HEK293 (cell line): Measurements from ENCODE around the gene PFDN6.

Experiments used
- CTCF ChIA-PET: fragments of 350-600 bp; formaldehyde crosslinking; extraction: SDS; loops from one replicate; lab custom pipeline; 2021; ENCODE audit warnings: antibody characterized with exemption; lab: Yijun Ruan, JAX
- POLR2A ChIA-PET: fragments of 300-600 bp; formaldehyde crosslinking; extraction: SDS; loops from one replicate; lab custom pipeline; 2020; ENCODE audit warnings: antibody characterized with exemption, inconsistent platforms; lab: Yijun Ruan, JAX
- H3K27ac ChIP-seq: fragments of 200-500 bp; sonication (Bioruptor generic); 2 replicates; pipeline ENCODE4 v1.5.1; 2014; ENCODE audit warnings: low read depth, low read length, control low read depth, inconsistent platforms; ENCODE audit errors: extremely low read depth
- H3K36me3 ChIP-seq, 2 experiments: fragments of 200-500 bp in 1 of 2; sonication (Bioruptor generic) in 1 of 2; 1 replicate in 1 of 2; 2 replicates in 1 of 2; pipeline ENCODE4 v1.5.1; 2014 to 2017; ENCODE audit warnings: inconsistent platforms in 2 of 2, low read length in 2 of 2; ENCODE audit not compliant: control insufficient read depth in 2 of 2, insufficient read depth in 1 of 2
- H3K4me1 ChIP-seq: fragments of 200-500 bp; sonication (Bioruptor generic); 2 replicates; pipeline ENCODE4 v1.5.1; 2014; ENCODE audit warnings: mild to moderate bottlenecking, low read length, inconsistent platforms; ENCODE audit not compliant: control insufficient read depth, insufficient read depth
- H3K4me3 ChIP-seq: 2 replicates; pipeline ENCODE4 v1.5.1; 2011; ENCODE audit warnings: low read depth, mild to moderate bottlenecking, control low read depth, low read length, moderate library complexity
- H3K9me3 ChIP-seq: fragments of 200-500 bp; sonication (Bioruptor generic); 2 replicates; pipeline ENCODE4 v1.5.1; 2014; ENCODE audit warnings: low read depth, low read length, inconsistent platforms; ENCODE audit not compliant: control insufficient read depth, insufficient read depth
- EGR2 ChIP-seq: fragments of 450-650 bp; formaldehyde crosslinking; IDR thresholded peaks from 2 replicates; pipeline ENCODE4 v1.5.1; 2016; ENCODE audit warnings: low read depth, missing biosample characterization, missing genetic modification characterization
- GFI1B ChIP-seq: fragments of 450-650 bp; formaldehyde crosslinking; IDR thresholded peaks from 2 replicates; pipeline ENCODE4 v1.5.1; 2016; ENCODE audit warnings: missing biosample characterization, missing genetic modification characterization
- IKZF3 ChIP-seq: fragments of 450-650 bp; IDR thresholded peaks from 2 replicates; pipeline ENCODE4 v1.5.0; 2018; ENCODE audit warnings: missing biosample characterization, mild to moderate bottlenecking, missing genetic modification characterization, moderate library complexity
- KLF7 ChIP-seq: fragments of 450-650 bp; formaldehyde crosslinking; IDR thresholded peaks from 2 replicates; pipeline ENCODE4 v1.5.1; 2016; ENCODE audit warnings: missing biosample characterization, missing genetic modification characterization, borderline replicate concordance
- TCF7L2 ChIP-seq: IDR thresholded peaks from 2 replicates; pipeline ENCODE4 v1.6.1; 2011; ENCODE audit warnings: low read depth, mild to moderate bottlenecking, inconsistent platforms, low read length, moderate library complexity, borderline replicate concordance
- YY1 ChIP-seq: fragments of 450-650 bp; formaldehyde crosslinking; IDR thresholded peaks from 2 replicates; pipeline ENCODE4 v1.5.1; 2018; ENCODE audit warnings: missing biosample characterization, missing genetic modification characterization
- ZBTB1 ChIP-seq: fragments of 450-650 bp; formaldehyde crosslinking; IDR thresholded peaks from 2 replicates; pipeline ENCODE4 v1.5.1; 2016; ENCODE audit warnings: missing biosample characterization, missing genetic modification characterization
- ZBTB7A ChIP-seq: fragments of 450-650 bp; formaldehyde crosslinking; IDR thresholded peaks from 2 replicates; pipeline ENCODE4 v1.5.1; 2016; ENCODE audit warnings: low read depth, missing biosample characterization, missing genetic modification characterization
- ZNF10 ChIP-seq: fragments of 450-650 bp; formaldehyde crosslinking; IDR thresholded peaks from 2 replicates; pipeline ENCODE4 v1.5.1; 2017; ENCODE audit warnings: missing biosample characterization, missing genetic modification characterization
- ZNF266 ChIP-seq: fragments of 450-650 bp; formaldehyde crosslinking; IDR thresholded peaks from 2 replicates; pipeline ENCODE4 v1.5.1; 2016; ENCODE audit warnings: missing biosample characterization, missing genetic modification characterization, low read depth
- ZNF274 ChIP-seq, 2 experiments: fragments of 200-500 bp in 1 of 2; fragments of 450-650 bp in 1 of 2; sonication (Bioruptor generic) in 1 of 2; formaldehyde crosslinking in 1 of 2; IDR thresholded peaks; 2 replicates each; pipeline versions ENCODE4 v1.5.1 to v1.6.1; 2014 to 2016; ENCODE audit warnings: borderline replicate concordance in 1 of 2, inconsistent platforms in 1 of 2, low read length in 1 of 2, missing biosample characterization in 1 of 2, missing genetic modification characterization in 1 of 2
- ZNF404 ChIP-seq: fragments of 450-650 bp; formaldehyde crosslinking; IDR thresholded peaks from 2 replicates; pipeline ENCODE4 v1.5.1; 2017; ENCODE audit warnings: missing biosample characterization, missing genetic modification characterization
- ZNF677 ChIP-seq: fragments of 450-650 bp; IDR thresholded peaks from 2 replicates; pipeline ENCODE4 v1.5.0; 2018; ENCODE audit warnings: missing biosample characterization, mild to moderate bottlenecking, missing genetic modification characterization, moderate library complexity
- TF ChIP-seq, protein P1 (sequence below): fragments of 450-650 bp; formaldehyde crosslinking; IDR thresholded peaks from 2 replicates; pipeline ENCODE4 v1.5.1; 2016; ENCODE audit warnings: missing biosample characterization, missing genetic modification characterization
- TF ChIP-seq, protein P2 (sequence below): fragments of 450-650 bp; formaldehyde crosslinking; IDR thresholded peaks from 2 replicates; pipeline ENCODE4 v1.5.1; 2016; ENCODE audit warnings: missing biosample characterization, missing genetic modification characterization
- TF ChIP-seq, protein P3 (sequence below): fragments of 450-650 bp; formaldehyde crosslinking; IDR thresholded peaks from 2 replicates; pipeline ENCODE4 v1.5.1; 2016; ENCODE audit warnings: missing biosample characterization, missing genetic modification characterization
- TF ChIP-seq, protein P4 (sequence below): fragments of 450-650 bp; formaldehyde crosslinking; IDR thresholded peaks from 2 replicates; pipeline ENCODE4 v1.5.1; 2016; ENCODE audit warnings: missing biosample characterization, missing genetic modification characterization
- TF ChIP-seq, protein P5 (sequence below): fragments of 450-650 bp; formaldehyde crosslinking; IDR thresholded peaks from 2 replicates; pipeline ENCODE4 v1.5.0; 2017; ENCODE audit warnings: missing biosample characterization, missing genetic modification characterization, borderline replicate concordance
- TF ChIP-seq, protein P6 (sequence below): fragments of 450-650 bp; formaldehyde crosslinking; IDR thresholded peaks from 2 replicates; pipeline ENCODE4 v1.5.1; 2016; ENCODE audit warnings: missing biosample characterization, missing genetic modification characterization

The PFDN6 gene

DNA sequence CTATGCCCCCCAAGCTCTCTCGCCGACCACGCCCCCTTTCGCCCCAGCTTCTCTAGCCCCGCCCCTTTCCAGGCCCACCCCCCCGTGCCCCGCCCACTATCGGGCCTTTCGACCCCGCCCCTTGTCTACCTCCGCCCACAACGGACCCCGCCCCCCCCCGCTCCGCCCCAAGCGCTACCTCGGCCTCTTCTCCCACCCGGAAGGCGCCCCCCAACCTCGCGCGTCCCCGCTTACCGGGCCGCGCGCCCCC, 27.9 kb downstream of the PFDN6 start:
- H3K4me3 ChIP-seq: peak overlapping the region; percentile 58
- H3K27ac ChIP-seq: no peak overlapping the region
- TF ChIP-seq ZNF10 (tag by site-specific recombination): no peak
- TF ChIP-seq ZNF677 (tag by site-specific recombination): no peak
- no peak for TF ChIP-seq ZBTB7A (tag by site-specific recombination)
- TF ChIP-seq, protein P1, sequence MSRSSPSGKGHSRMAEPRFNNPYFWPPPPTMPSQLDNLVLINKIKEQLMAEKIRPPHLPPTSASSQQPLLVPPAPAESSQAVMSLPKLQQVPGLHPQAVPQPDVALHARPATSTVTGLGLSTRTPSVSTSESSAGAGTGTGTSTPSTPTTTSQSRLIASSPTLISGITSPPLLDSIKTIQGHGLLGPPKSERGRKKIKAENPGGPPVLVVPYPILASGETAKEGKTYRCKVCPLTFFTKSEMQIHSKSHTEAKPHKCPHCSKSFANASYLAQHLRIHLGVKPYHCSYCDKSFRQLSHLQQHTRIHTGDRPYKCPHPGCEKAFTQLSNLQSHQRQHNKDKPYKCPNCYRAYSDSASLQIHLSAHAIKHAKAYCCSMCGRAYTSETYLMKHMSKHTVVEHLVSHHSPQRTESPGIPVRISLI (tag by site-specific recombination): no peak
- no peak for TF ChIP-seq ZBTB1 (tag by site-specific recombination)
- TF ChIP-seq ZNF404 (tag by site-specific recombination): no peak
- TF ChIP-seq, protein P2, sequence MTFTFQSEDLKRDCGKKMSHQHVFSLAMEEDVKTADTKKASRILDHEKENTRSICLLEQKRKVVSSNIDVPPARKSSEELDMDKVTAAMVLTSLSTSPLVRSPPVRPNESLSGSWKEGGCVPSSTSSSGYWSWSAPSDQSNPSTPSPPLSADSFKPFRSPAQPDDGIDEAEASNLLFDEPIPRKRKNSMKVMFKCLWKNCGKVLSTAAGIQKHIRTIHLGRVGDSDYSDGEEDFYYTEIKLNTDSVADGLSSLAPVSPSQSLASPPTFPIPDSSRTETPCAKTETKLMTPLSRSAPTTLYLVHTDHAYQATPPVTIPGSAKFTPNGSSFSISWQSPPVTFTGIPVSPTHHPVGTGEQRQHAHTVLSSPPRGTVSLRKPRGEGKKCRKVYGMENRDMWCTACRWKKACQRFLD (tag by site-specific recombination): no peak
- TF ChIP-seq TCF7L2: no peak
- TF ChIP-seq, protein P3, sequence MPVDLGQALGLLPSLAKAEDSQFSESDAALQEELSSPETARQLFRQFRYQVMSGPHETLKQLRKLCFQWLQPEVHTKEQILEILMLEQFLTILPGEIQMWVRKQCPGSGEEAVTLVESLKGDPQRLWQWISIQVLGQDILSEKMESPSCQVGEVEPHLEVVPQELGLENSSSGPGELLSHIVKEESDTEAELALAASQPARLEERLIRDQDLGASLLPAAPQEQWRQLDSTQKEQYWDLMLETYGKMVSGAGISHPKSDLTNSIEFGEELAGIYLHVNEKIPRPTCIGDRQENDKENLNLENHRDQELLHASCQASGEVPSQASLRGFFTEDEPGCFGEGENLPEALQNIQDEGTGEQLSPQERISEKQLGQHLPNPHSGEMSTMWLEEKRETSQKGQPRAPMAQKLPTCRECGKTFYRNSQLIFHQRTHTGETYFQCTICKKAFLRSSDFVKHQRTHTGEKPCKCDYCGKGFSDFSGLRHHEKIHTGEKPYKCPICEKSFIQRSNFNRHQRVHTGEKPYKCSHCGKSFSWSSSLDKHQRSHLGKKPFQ (tag by site-specific recombination): no peak
- TF ChIP-seq, protein P4, sequence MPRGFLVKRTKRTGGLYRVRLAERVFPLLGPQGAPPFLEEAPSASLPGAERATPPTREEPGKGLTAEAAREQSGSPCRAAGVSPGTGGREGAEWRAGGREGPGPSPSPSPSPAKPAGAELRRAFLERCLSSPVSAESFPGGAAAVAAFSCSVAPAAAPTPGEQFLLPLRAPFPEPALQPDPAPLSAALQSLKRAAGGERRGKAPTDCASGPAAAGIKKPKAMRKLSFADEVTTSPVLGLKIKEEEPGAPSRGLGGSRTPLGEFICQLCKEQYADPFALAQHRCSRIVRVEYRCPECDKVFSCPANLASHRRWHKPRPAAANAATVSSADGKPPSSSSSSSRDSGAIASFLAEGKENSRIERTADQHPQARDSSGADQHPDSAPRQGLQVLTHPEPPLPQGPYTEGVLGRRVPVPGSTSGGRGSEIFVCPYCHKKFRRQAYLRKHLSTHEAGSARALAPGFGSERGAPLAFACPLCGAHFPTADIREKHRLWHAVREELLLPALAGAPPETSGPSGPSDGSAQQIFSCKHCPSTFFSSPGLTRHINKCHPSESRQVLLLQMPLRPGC (tag by site-specific recombination): no peak
- no peak for TF ChIP-seq ZNF274 (IDR thresholded peaks at IDR 0.05; ENCODE audit: low read length)
- TF ChIP-seq ZNF274 (tag by site-specific recombination; IDR thresholded peaks at IDR 0.05; ENCODE audit: borderline replicate concordance): no peak
- TF ChIP-seq, protein P5, sequence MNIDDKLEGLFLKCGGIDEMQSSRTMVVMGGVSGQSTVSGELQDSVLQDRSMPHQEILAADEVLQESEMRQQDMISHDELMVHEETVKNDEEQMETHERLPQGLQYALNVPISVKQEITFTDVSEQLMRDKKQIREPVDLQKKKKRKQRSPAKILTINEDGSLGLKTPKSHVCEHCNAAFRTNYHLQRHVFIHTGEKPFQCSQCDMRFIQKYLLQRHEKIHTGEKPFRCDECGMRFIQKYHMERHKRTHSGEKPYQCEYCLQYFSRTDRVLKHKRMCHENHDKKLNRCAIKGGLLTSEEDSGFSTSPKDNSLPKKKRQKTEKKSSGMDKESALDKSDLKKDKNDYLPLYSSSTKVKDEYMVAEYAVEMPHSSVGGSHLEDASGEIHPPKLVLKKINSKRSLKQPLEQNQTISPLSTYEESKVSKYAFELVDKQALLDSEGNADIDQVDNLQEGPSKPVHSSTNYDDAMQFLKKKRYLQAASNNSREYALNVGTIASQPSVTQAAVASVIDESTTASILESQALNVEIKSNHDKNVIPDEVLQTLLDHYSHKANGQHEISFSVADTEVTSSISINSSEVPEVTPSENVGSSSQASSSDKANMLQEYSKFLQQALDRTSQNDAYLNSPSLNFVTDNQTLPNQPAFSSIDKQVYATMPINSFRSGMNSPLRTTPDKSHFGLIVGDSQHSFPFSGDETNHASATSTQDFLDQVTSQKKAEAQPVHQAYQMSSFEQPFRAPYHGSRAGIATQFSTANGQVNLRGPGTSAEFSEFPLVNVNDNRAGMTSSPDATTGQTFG (tag by site-specific recombination): no peak
- TF ChIP-seq GFI1B: no peak
- H3K9me3 ChIP-seq: no peaks in the 10 kb centered on the region
- CTCF ChIA-PET: interaction anchor here (0.7 to 2.9 kb wide), 6 partner anchors 16 to 90 kb away, joined by 4 to 21 read pairs (median 8); partner anchors contain the start of gene RGL2
- H3K36me3 ChIP-seq: peaks cover 14 to 41% of the 10 kb centered on the region in 2 experiments
- peaks cover 25% of the 10 kb centered on the region for H3K4me1 ChIP-seq
- POLR2A ChIA-PET: interaction anchor here (0.6 to 3.3 kb wide), 31 partner anchors 9 to 1652 kb away, joined by 3 to 57 read pairs (median 5); partner anchors contain the start of genes B3GALT4, CSNK2B, CUTA and KIFC1

DNA sequence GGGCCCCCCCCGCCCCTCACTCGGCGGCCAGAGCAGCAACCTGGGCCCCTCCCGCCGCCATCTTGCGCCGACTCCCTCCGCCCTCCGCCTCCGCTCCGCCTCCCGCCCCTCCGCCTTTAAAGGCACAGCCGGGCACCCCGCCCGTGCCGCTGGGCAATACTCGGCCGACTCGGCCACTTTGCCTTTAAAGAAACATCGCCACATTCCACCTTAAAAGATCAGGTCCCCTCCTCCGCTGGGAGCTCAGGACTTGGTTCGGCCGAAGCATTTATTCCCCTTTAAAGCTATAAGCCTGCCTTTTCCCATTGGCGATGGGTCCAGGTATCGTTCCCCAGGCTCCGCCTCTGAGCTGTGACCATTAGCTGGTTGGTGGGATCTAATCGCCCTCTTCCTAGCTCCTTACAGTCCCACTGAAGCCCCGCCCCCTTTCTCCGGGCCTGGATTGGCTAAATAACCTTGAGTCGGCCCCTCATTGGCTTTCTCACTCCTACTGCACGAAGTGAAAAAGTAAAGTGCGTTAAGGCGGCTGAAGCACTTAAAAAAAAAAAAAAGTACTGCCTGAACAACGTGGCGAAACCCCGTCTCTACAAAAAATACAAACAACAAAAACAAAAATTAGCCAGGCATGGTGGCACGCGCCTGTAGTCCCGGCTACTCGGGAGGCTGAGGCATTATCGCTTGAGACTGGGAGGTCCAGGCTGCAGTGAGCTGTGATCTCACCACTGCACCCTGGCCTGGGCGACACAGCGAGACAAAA, 28.4 kb downstream of the PFDN6 start, which contains the start of gene ZBTB22:
Gene ZBTB22 (minus strand): TSS at position 76 of the 757 bp plus-strand sequence. CDS start 828 bp downstream, outside the sequence.
- CTCF ChIA-PET: interaction anchor here (0.6 to 2.9 kb wide), 13 partner anchors 14 to 272 kb away, joined by 3 to 21 read pairs (median 5); partner anchors contain the start of genes B3GALT4 and RGL2
- H3K4me1 ChIP-seq: peaks cover 25% of the 10 kb centered on the region
- H3K9me3 ChIP-seq: no peaks in the 10 kb centered on the region
- peak within 1 kb of the TSS; percentile 58 for H3K4me3 ChIP-seq
- H3K36me3 ChIP-seq: peaks cover 14 to 41% of the 10 kb centered on the region in 2 experiments
- H3K27ac ChIP-seq: peak within 1 kb of the TSS; percentile 35
- POLR2A ChIA-PET: interaction anchor here (0.5 to 3.3 kb wide), 35 partner anchors 8 to 1652 kb away, joined by 3 to 57 read pairs (median 5); partner anchors contain the start of genes B3GALT4, CSNK2B, CUTA and KIFC1
- TF ChIP-seq ZNF266 (tag by site-specific recombination) (no peak), KLF7 (peak; percentile 46; the same call in 1 of the 2 replicates), IKZF3 (tag by site-specific recombination) (peak; percentile 67), EGR2 (tag by site-specific recombination) (peak; percentile 69), YY1 (tag by site-specific recombination) (peak; percentile 44; the same call in 1 of the 2 replicates)
- TF ChIP-seq, protein P6, sequence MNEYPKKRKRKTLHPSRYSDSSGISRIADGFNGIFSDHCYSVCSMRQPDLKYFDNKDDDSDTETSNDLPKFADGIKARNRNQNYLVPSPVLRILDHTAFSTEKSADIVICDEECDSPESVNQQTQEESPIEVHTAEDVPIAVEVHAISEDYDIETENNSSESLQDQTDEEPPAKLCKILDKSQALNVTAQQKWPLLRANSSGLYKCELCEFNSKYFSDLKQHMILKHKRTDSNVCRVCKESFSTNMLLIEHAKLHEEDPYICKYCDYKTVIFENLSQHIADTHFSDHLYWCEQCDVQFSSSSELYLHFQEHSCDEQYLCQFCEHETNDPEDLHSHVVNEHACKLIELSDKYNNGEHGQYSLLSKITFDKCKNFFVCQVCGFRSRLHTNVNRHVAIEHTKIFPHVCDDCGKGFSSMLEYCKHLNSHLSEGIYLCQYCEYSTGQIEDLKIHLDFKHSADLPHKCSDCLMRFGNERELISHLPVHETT (tag by site-specific recombination): peak; percentile 50
